Effector CD4-positive, alpha-beta T cell (primary cell): ENCODE measurements around the gene KCNJ5.

Experiments used
- DNase-seq: peaks from one replicate; pipeline ENCODE4 v3.0.0-alpha.2; 2020

The KCNJ5 gene

GRCh38 chr11:128964463-128964930, 73.3 kb downstream of the KCNJ5 start:
- no peak for DNase-seq

DNA sequence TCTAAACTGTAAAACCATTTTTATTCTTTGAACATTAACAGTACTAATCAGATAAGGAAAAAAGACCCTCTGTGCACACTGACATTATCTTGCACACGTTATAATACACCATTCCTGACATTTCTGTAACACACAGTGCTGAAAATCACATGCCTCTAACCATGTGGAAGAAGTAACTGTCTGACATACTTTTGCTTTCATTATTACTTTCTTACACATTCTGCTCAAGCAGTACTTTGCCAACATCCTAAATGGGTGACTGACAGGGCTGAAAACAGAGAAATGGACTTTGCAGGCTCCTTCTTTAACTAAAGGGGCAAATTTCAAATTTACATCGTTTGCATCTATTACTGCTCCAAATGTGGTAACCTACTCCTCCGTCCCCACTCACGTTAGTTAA, 74.3 kb downstream of the KCNJ5 start:
- no peak for DNase-seq

DNA sequence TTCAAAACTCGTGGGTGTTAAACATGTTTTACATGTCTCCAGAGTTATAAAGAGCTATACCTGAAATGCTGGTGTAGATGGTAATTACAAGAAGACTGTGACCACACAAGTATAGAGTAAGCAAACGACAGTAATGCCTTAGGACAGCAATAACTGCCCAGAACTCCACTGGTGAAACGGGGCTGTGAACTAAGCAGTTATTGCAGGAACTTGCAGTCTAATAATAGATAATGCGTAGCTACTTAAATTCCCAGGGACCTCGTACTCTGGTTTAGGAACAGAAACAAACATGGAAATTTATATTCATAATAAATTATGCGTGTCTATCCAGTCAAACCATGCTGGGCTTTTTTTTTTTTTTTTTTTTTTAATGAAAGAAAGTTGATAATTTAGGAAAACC, 76.4 kb downstream of the KCNJ5 start:
- no peak for DNase-seq

- no peak for DNase-seq
These were observed 77.8 kb downstream of the KCNJ5 start for GRCh38 chr11:128968916-128969315.
